Thoracic aorta (tissue), 2 donors: ENCODE results near the gene TRAK1. TPM values are rescaled to one million over a fixed set of nuclear protein-coding genes. Genes with fewer than 3 reads are reported as not detected.

Source experiments
- ATAC-seq: fragments of 150-250 bp; one replicate; pipeline ENCODE4 v1.8.0; 2017; ENCODE audit warnings: low read depth; ENCODE audit not compliant: insufficient number of reproducible peaks, low FRiP score
- DNase-seq: peaks from one replicate; pipeline ENCODE4 v3.0.0-alpha.2; 2020; ENCODE audit warnings: low spot score
- H3K27ac ChIP-seq, 2 donors: fragments of 200-600 bp; sonication (generic); 1 replicate in 1 of 2; 2 replicates in 1 of 2; pipeline ENCODE4 v1.5.1; 2016; ENCODE audit warnings: mild to moderate bottlenecking in 2 of 2, moderate library complexity in 2 of 2
- H3K27me3 ChIP-seq: fragments of 200-600 bp; sonication (generic); replicated peaks from 2 replicates; pipeline ENCODE4 v1.6.0; 2016; ENCODE audit warnings: mild to moderate bottlenecking; ENCODE audit not compliant: insufficient read depth
- H3K36me3 ChIP-seq: fragments of 200-600 bp; sonication (generic); one replicate; pipeline ENCODE4 v1.5.1; 2016
- H3K4me1 ChIP-seq, 2 donors: fragments of 200-600 bp; sonication (generic); 1 replicate in 1 of 2; 2 replicates in 1 of 2; pipeline versions ENCODE4 v1.5.1 to v1.6.0; 2016; ENCODE audit warnings: low read depth in 2 of 2, mild to moderate bottlenecking in 1 of 2; ENCODE audit not compliant: control insufficient read depth in 1 of 2
- H3K4me3 ChIP-seq: fragments of 200-600 bp; sonication (generic); 2 replicates; pipeline ENCODE4 v1.5.1; 2016; ENCODE audit warnings: mild to moderate bottlenecking
- H3K9me3 ChIP-seq: fragments of 200-600 bp; sonication (generic); 2 replicates; pipeline ENCODE4 v1.5.1; 2016
- CTCF ChIP-seq: fragments of 200-600 bp; sonication (generic); IDR thresholded peaks from one replicate; pipeline ENCODE4 v1.5.1; 2019; ENCODE audit warnings: antibody characterized with exemption
- total RNA-seq, 2 donors: library from RNA; depleted of rRNA; stranded (reverse); fragments of >200 nt; gene quantifications; one replicate each; pipeline versions ENCODE4 v1.1.0 to v1.2.3, GENCODE V29; 2016

TRAK1 gene
- total RNA-seq, 2 donors from 2014 or later = 35.1 to 36.0 TPM

GRCh38 chr3:42106646-42107045, 15.5 kb downstream of the TRAK1 start:
- ATAC-seq = no peak
- H3K4me3 ChIP-seq = no peak overlapping the region

GRCh38 chr3:42110631-42111030, 19.5 kb downstream of the TRAK1 start:
- Histone ChIP-seq H3K27ac (no peak overlapping the region), H3K36me3 (no peaks in the 10 kb centered on the region), H3K27me3 (no peaks in the 10 kb centered on the region), H3K4me1 (no peaks in the 10 kb centered on the region), H3K9me3 (no peaks in the 10 kb centered on the region), H3K4me3 (no peak overlapping the region)
- TF ChIP-seq CTCF = no peak
- DNase-seq = no peak
- no peak for ATAC-seq

More at GRCh38 chr3:42106646-42107045, 15.5 kb downstream of the TRAK1 start:
- Histone ChIP-seq H3K36me3 (peaks cover 7% of the 10 kb centered on the region), H3K4me1 (peaks cover 5 to 11% of the 10 kb centered on the region in 2 donors), H3K27me3 (no peaks in the 10 kb centered on the region), H3K9me3 (no peaks in the 10 kb centered on the region), H3K27ac (no peak overlapping the region)
- no peak for TF ChIP-seq CTCF
- no peak for DNase-seq

- no peaks in the 10 kb centered on the region for H3K27me3 ChIP-seq
- H3K9me3 ChIP-seq = no peaks in the 10 kb centered on the region
- H3K27ac ChIP-seq = no peak overlapping the region
- H3K4me3 ChIP-seq = no peak overlapping the region
- TF ChIP-seq CTCF = no peak
- H3K36me3 ChIP-seq = no peaks in the 10 kb centered on the region
- DNase-seq (no peak), ATAC-seq (no peak)
- peaks cover 13 to 25% of the 10 kb centered on the region in 2 donors for H3K4me1 ChIP-seq
These were observed 23.1 kb downstream of the TRAK1 start for GRCh38 chr3:42114130-42114725.

GRCh38 chr3:42115215-42115614, 24.1 kb downstream of the TRAK1 start:
- Histone ChIP-seq H3K27ac (no peak overlapping the region), H3K4me3 (no peak overlapping the region), H3K9me3 (no peaks in the 10 kb centered on the region), H3K27me3 (no peaks in the 10 kb centered on the region), H3K4me1 (peaks cover 18 to 30% of the 10 kb centered on the region in 2 donors), H3K36me3 (no peaks in the 10 kb centered on the region)
- ATAC-seq (no peak), DNase-seq (no peak)
- no peak for TF ChIP-seq CTCF

GRCh38 chr3:42115946-42116345, 24.8 kb downstream of the TRAK1 start:
- Histone ChIP-seq H3K27ac (no peak overlapping the region), H3K36me3 (no peaks in the 10 kb centered on the region), H3K9me3 (no peaks in the 10 kb centered on the region), H3K4me1 (peaks cover 18 to 30% of the 10 kb centered on the region in 2 donors), H3K27me3 (no peaks in the 10 kb centered on the region), H3K4me3 (no peak overlapping the region)
- no peak for TF ChIP-seq CTCF
- ATAC-seq = no peak
- DNase-seq = no peak
